H9 (cell line): ENCODE data around the gene OR4Q2. TPM values are rescaled to one million over a fixed set of nuclear protein-coding genes. Genes with fewer than 3 reads are reported as not detected.

ENCODE experiments used
- DNase-seq: peaks from one replicate; pipeline ENCODE4 v3.0.0-alpha.2; 2017
- H2AFZ ChIP-seq: one replicate; pipeline ENCODE4 v1.6.1; 2013; ENCODE audit warnings: mild to moderate bottlenecking, low read length, control low read depth, moderate library complexity
- H2AK5ac ChIP-seq: 2 replicates; pipeline ENCODE4 v1.6.1; 2013; ENCODE audit warnings: low read length, control low read depth, mixed read lengths; ENCODE audit not compliant: insufficient read length
- H2BK120ac ChIP-seq: one replicate; pipeline ENCODE4 v1.6.1; 2013; ENCODE audit warnings: low read depth, mild to moderate bottlenecking, low read length, control low read depth, inconsistent platforms; ENCODE audit not compliant: poor library complexity, severe bottlenecking
- H2BK12ac ChIP-seq: 2 replicates; pipeline ENCODE4 v1.6.1; 2013; ENCODE audit warnings: low read length, control low read depth, mixed read lengths, low read depth; ENCODE audit not compliant: insufficient read length
- H2BK15ac ChIP-seq: 2 replicates; pipeline ENCODE4 v1.6.1; 2013; ENCODE audit warnings: low read depth, low read length, control low read depth
- H2BK20ac ChIP-seq: one replicate; pipeline ENCODE4 v1.6.1; 2013; ENCODE audit warnings: low read depth, mild to moderate bottlenecking, low read length, control low read depth, inconsistent platforms; ENCODE audit not compliant: poor library complexity, severe bottlenecking
- H2BK5ac ChIP-seq: 2 replicates; pipeline ENCODE4 v1.6.1; 2013; ENCODE audit warnings: low read length, control low read depth, mixed read lengths; ENCODE audit not compliant: insufficient read length
- H3K14ac ChIP-seq: 2 replicates; pipeline ENCODE4 v1.6.1; 2013; ENCODE audit warnings: low read length, control low read depth; ENCODE audit not compliant: insufficient read depth
- H3K18ac ChIP-seq: 2 replicates; pipeline ENCODE4 v1.6.1; 2013; ENCODE audit warnings: low read depth, mild to moderate bottlenecking, mixed read lengths, low read length, control low read depth; ENCODE audit not compliant: insufficient read length
- H3K23ac ChIP-seq: 2 replicates; pipeline ENCODE4 v1.6.1; 2013; ENCODE audit warnings: low read length, control low read depth, mixed read lengths, low read depth; ENCODE audit not compliant: insufficient read length
- H3K23me2 ChIP-seq: 2 replicates; pipeline ENCODE4 v1.6.1; 2013; ENCODE audit warnings: low read depth, mild to moderate bottlenecking, mixed read lengths, low read length, control low read depth; ENCODE audit not compliant: insufficient read length, poor library complexity, severe bottlenecking
- H3K27ac ChIP-seq: 2 replicates; pipeline ENCODE4 v1.5.1; 2013; ENCODE audit warnings: low read length, control low read depth, mixed read lengths, low read depth; ENCODE audit not compliant: insufficient read length
- H3K27me3 ChIP-seq: 2 replicates; pipeline ENCODE4 v1.6.1; 2013; ENCODE audit warnings: low read length, control low read depth, inconsistent platforms; ENCODE audit not compliant: insufficient read depth
- H3K4ac ChIP-seq: 2 replicates; pipeline ENCODE4 v1.6.1; 2013; ENCODE audit warnings: low read depth, mild to moderate bottlenecking, control low read depth, inconsistent platforms, low read length, moderate library complexity
- H3K4me1 ChIP-seq: 2 replicates; pipeline ENCODE4 v1.6.1; 2013; ENCODE audit warnings: low read length, control low read depth, inconsistent platforms; ENCODE audit not compliant: insufficient read depth
- H3K4me2 ChIP-seq: 2 replicates; pipeline ENCODE4 v1.6.1; 2013; ENCODE audit warnings: low read length, control low read depth, mixed read lengths; ENCODE audit not compliant: insufficient read length, insufficient read depth
- H3K56ac ChIP-seq: 2 replicates; pipeline ENCODE4 v1.6.1; 2013; ENCODE audit warnings: low read depth, mild to moderate bottlenecking, mixed read lengths, low read length, control low read depth; ENCODE audit not compliant: insufficient read length
- H3K79me1 ChIP-seq: 2 replicates; pipeline ENCODE4 v1.6.1; 2013; ENCODE audit warnings: low read depth, mild to moderate bottlenecking, moderate library complexity, low read length, control low read depth, inconsistent platforms; ENCODE audit not compliant: insufficient read depth, poor library complexity, severe bottlenecking
- H3K79me2 ChIP-seq: 2 replicates; pipeline ENCODE4 v1.6.1; 2013; ENCODE audit warnings: low read length, control low read depth, inconsistent platforms; ENCODE audit not compliant: insufficient read depth
- H3K9ac ChIP-seq: 2 replicates; pipeline ENCODE4 v1.6.1; 2013; ENCODE audit warnings: low read length, control low read depth, mixed read lengths; ENCODE audit not compliant: insufficient read length; ENCODE audit errors: extremely low read depth
- H3K9me3 ChIP-seq: one replicate; pipeline ENCODE4 v1.6.1; 2013; ENCODE audit warnings: low read depth, low read length, inconsistent platforms; ENCODE audit not compliant: control insufficient read depth
- H3T11ph ChIP-seq: one replicate; pipeline ENCODE4 v1.6.1; 2013; ENCODE audit warnings: mild to moderate bottlenecking, low read length, control low read depth, inconsistent platforms
- H4K20me1 ChIP-seq: one replicate; pipeline ENCODE4 v1.6.1; 2013; ENCODE audit not compliant: control insufficient read depth, insufficient read length, insufficient read depth
- H4K5ac ChIP-seq: 2 replicates; pipeline ENCODE4 v1.6.1; 2013; ENCODE audit warnings: low read depth, mild to moderate bottlenecking, mixed read lengths, low read length, control low read depth; ENCODE audit not compliant: insufficient read length
- H4K8ac ChIP-seq: replicated peaks from 2 replicates; pipeline ENCODE4 v1.6.1; 2013; ENCODE audit warnings: low read length, control low read depth, mixed read lengths, low read depth; ENCODE audit not compliant: insufficient read length
- H4K91ac ChIP-seq: 2 replicates; pipeline ENCODE4 v1.6.1; 2013; ENCODE audit warnings: low read depth, mild to moderate bottlenecking, moderate library complexity, mixed read lengths, low read length, control low read depth; ENCODE audit not compliant: insufficient read length
- H3K27ac Mint-ChIP-seq, 3 experiments: 2 replicates in 2 of 3; 3 replicates in 1 of 3; pipeline ENCODE4 v1.8.0; 2020 to 2021; ENCODE audit warnings: mixed read lengths in 3 of 3, mild to moderate bottlenecking in 1 of 3, moderate library complexity in 1 of 3
- H3K27me3 Mint-ChIP-seq: 2 replicates; pipeline ENCODE4 v1.8.0; 2021; ENCODE audit warnings: low read depth, mild to moderate bottlenecking, moderate library complexity, mixed read lengths
- H3K36me3 Mint-ChIP-seq, 3 experiments: 2 replicates in 2 of 3; 3 replicates in 1 of 3; pipeline ENCODE4 v1.8.0; 2020 to 2021; ENCODE audit warnings: low read depth in 3 of 3, mixed read lengths in 3 of 3; ENCODE audit not compliant: insufficient read depth in 1 of 3
- H3K4me1 Mint-ChIP-seq, 2 experiments: 2 replicates each; pipeline ENCODE4 v1.8.0; 2020; ENCODE audit warnings: mixed read lengths in 2 of 2
- H3K4me3 Mint-ChIP-seq, 2 experiments: 2 replicates in 1 of 2; 3 replicates in 1 of 2; pipeline ENCODE4 v1.8.0; 2020 to 2021; ENCODE audit warnings: mild to moderate bottlenecking in 2 of 2, mixed read lengths in 2 of 2, moderate library complexity in 1 of 2
- H3K9me3 Mint-ChIP-seq, 2 experiments: 2 replicates in 1 of 2; 3 replicates in 1 of 2; pipeline ENCODE4 v1.8.0; 2020; ENCODE audit warnings: mild to moderate bottlenecking in 2 of 2, mixed read lengths in 2 of 2, moderate library complexity in 1 of 2
- CTCF ChIP-seq: fragments of 200-600 bp; sonication (generic); conservative IDR thresholded peaks from 3 replicates; pipeline ENCODE4 v1.8.0; 2021; ENCODE audit warnings: antibody characterized with exemption, mild to moderate bottlenecking
- WGBS: extraction: QIAGEN DNeasy Blood & Tissue Kit; methylation state at CpG from one replicate; pipeline ENCODE4 v1.1.7; 2013; ENCODE audit warnings: missing lambda C conversion rate, low lambda C conversion rate, mixed read lengths; ENCODE audit not compliant: insufficient read length; ENCODE audit errors: extremely low coverage; 5-methylcytosine and 5-hydroxymethylcytosine counted together
- total RNA-seq: library from RNA; stranded (reverse); gene quantifications from 2 replicates; pipeline ENCODE4 v1.2.1, GENCODE V29; 2021

Gene OR4Q2
- total RNA-seq, 1 experiment from 2014 or later = not detected

DNA sequence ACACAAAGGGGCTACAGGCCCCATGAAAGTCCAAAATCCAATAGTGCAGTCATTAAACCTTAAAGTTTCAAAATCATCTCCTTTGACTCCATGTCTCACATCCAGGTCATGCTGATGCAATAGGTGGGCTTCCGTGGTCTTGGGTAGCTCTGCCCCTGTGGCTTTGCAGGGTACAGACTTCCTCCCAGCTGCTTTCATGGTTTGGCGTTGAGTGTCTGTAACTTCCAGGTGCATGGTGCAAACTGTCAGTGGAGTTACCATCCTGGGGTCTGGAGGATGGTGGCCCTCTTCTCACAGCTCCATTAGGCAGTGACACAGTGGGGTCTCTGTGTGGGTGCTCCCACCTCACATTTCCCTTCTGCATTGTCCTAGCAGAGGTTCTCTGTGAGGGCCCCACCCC lies 8.5 kb upstream of the OR4Q2 start:
- no peaks in the 10 kb centered on the region for H3K4me1 Mint-ChIP-seq
- Histone ChIP-seq H2BK12ac (no peak overlapping the region), H3K23me2 (no peaks in the 10 kb centered on the region), H3K9me3 (peaks cover 53% of the 10 kb centered on the region), H3K14ac (no peak overlapping the region), H2BK120ac (no peak overlapping the region), H3K27ac (no peak overlapping the region), H3K79me2 (no peaks in the 10 kb centered on the region), H3K4ac (no peak overlapping the region), H4K20me1 (no peaks in the 10 kb centered on the region), H2BK15ac (no peak overlapping the region), H3K4me1 (no peaks in the 10 kb centered on the region), H3K4me2 (no peak overlapping the region), H3T11ph (no peak overlapping the region), H3K56ac (no peak overlapping the region), H4K5ac (no peak overlapping the region), H3K23ac (no peak overlapping the region), H2AFZ (no peak overlapping the region), H4K91ac (no peak overlapping the region), H2AK5ac (no peak overlapping the region), H4K8ac (no peak overlapping the region), H3K27me3 (no peaks in the 10 kb centered on the region), H3K79me1 (no peaks in the 10 kb centered on the region), H2BK20ac (no peak overlapping the region), H3K18ac (no peak overlapping the region), H2BK5ac (no peak overlapping the region), H3K9ac (no peak overlapping the region)
- H3K27me3 Mint-ChIP-seq = no peaks in the 10 kb centered on the region
- H3K27ac Mint-ChIP-seq = no peak overlapping the region
- H3K4me3 Mint-ChIP-seq = no peak overlapping the region
- no peak for DNase-seq
- peaks cover 92 to 93% of the 10 kb centered on the region in 2 experiments for H3K9me3 Mint-ChIP-seq
- no CpG with 5 or more reads among the region's 2 CpGs for WGBS
- TF ChIP-seq CTCF = no peak
- peaks cover 8 to 31% (median 11%) of the 10 kb centered on the region in 3 experiments; a peak in 5 of 7 replicates for H3K36me3 Mint-ChIP-seq
